ENCODE data around the gene TRAF7.
"Not testable (repeated sequence)": the region's sequence is repeated elsewhere in the genome, so short reads cannot be mapped to it uniquely, and the experiment has no call there.

Gene TRAF7

GRCh38 chr16:2122934-2123683, 32.5 kb upstream of the TRAF7 start:
- not testable (repeated sequence) for DNase-seq

DNA sequence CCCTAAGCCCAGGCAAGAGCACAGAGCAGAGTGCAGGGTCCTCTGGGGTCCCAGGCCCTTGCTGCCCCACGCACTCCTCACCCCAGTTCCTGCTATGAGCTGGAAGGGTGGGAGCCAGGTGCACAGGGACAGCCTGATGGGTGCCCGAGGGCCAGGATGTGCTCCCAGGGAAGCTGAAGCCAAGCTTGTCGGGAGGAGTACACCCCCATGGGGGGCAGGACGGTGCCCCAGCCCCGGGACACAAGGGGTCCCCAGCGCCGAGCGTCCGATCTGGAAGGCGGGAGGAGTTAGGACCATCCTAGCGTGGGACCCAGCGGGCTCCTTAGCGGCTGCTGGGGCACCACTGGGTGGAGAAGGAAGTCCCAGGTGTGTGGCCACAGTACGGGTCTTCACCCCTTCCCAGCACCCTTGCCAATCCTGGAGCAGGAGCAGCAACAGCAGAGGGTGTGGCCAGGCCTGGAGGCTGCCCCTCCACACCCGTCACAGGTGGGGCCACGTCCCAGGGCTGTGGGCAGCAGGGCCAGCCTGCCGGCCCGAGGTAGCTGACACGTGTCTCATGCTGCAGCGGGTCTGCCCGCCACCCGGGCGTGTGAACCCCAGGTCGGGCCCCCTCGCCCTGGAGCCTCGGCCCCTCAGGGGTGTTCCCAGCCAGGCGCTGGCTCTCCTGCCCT, 31.7 kb upstream of the TRAF7 start:
- DNase-seq, result not testable (repeated sequence)

- not testable (repeated sequence) for DNase-seq
Measured at GRCh38 chr16:2124377-2124693, 31.2 kb upstream of the TRAF7 start.

DNA sequence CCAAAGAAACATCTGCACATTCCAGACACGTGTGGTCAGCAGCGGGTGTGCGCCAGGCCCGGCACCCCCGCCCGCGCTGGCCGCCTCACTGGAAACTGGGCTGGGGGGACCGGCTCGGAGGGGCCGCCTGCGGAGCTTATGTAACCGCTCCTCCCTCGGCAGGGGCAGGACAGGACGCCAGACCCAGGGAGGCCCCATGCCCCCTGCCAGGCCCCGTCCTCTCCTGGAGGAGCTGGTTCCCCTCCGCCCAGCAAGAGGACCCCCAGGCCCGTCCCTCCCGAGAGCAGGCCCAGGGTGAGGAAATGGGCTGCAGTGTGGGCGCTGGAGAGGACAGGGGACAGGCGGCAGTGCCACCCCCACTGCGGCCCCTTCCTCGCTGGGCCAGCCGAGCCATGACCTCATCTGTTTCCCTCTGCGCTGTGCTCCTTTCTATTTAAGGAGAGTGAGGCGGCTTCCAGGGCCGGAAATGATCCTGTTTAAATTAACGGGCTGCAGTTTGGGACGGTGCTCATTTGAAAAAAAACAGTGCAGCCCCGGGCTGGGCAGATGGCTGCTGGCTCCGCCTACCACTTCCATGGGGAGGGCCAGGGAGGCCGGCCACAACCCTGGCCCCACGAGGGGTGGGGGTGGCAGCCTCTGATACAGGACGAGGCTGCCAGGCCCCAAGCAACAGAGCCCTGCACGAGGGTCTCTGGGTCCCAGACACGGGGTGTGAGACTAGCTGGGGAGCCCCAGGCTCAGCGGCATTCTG, 30.7 kb upstream of the TRAF7 start:
- not testable (repeated sequence) for DNase-seq

DNA sequence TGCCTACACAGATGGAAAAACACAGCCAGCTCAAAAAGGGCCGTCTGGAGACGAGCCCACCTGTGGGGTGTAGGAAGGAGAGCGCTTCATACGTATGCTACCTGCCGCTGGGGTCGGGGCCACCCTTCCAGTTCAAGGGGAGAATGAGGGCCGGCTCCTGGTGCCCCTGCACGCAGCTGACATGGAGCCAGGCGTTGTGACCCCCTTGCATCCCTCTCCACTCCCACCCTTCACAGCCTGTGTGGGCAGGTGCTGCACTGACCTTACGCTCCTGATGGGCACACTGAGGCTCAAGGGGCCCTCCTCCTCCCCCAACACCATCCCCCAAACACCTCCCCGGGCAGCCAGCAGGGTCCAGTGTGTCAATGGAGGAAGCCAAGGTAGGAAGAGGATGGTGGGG, 30.0 kb upstream of the TRAF7 start:
- not testable (repeated sequence) for DNase-seq

- not testable (repeated sequence) for DNase-seq
Measured at GRCh38 chr16:2126161-2126743, 29.3 kb upstream of the TRAF7 start.

GRCh38 chr16:2126928-2127556, 28.5 kb upstream of the TRAF7 start:
- DNase-seq, result not testable (repeated sequence)

DNA sequence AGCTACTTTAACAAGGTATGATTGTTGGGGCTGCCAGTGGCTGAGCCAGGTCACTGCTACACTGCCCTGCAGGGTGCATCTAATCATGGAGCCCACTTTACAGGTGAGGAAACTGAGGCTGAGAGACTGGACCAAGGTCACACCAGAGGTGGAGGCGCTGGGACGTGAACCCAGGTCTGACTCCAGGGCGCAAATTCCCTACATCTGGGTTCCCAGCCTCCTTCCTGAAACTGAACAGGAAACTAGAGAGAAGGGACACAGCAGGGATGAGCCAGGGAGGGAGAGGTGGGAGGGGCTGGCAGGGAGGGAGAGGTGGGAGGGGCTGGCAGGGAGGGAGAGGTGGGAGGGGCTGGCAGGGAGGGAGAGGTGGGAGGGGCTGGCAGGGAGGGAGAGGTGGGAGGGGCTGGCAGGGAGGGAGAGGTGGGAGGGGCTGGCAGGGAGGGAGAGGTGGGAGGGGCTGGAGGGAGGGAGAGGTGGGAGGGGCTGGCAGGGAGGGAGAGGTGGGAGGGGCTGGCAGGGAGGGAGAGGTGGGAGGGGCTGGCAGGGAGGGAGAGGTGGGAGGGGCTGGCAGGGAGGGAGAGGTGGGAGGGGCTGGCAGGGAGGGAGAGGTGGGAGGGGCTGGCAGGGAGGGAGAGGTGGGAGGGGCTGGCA, 27.8 kb upstream of the TRAF7 start:
- DNase-seq, result peak; percentile 59

DNA sequence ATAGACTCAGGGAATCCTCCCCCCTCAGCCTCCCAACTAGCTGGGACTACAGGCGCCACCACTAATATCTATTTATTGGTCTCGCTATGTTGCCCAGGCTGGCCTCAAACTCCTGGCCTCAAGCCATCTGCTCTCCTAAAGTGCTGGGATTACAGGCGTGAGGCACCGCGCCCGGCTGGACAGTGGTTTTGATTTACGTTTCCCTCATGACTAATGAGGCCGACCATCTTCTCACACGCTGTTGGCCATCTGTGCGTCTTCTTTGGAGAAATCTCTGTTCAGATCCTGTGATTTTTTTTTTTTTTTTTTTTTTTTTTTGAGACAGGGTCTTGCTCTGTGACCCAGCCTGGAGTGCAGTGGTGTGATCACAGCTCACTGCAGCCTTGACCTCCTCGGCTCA, 26.3 kb upstream of the TRAF7 start:
- DNase-seq, result not testable (repeated sequence)

DNA sequence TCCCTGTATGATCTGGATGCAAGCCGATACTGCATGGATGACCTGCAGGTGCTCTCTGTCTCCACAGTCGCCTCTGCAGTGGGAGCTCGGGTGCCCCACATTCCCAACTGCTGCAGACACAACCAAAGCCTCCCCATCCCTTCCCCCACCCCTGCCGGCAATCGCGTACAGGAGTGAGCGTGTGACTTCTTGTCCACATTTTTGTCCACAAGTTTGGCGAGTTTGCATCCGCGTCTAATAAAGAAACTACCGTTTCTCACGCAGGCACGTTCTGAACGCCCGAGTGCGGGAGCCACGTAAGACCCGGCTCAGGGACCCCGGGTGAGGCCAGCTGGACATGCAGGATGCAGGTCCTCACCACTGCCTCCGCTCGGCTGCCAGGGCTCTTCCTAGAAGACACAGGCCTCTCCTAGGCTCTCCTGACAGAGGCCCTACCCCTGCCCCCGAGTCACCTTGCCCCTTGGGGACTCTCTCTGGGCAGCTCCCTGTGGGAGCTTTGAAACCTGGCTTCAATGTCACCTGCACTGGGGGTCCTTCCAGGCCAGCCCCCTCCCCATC, 25.6 kb upstream of the TRAF7 start:
- not testable (repeated sequence) for DNase-seq

- DNase-seq, result not testable (repeated sequence)
Measured at GRCh38 chr16:2133797-2134196, 21.8 kb upstream of the TRAF7 start.

DNA sequence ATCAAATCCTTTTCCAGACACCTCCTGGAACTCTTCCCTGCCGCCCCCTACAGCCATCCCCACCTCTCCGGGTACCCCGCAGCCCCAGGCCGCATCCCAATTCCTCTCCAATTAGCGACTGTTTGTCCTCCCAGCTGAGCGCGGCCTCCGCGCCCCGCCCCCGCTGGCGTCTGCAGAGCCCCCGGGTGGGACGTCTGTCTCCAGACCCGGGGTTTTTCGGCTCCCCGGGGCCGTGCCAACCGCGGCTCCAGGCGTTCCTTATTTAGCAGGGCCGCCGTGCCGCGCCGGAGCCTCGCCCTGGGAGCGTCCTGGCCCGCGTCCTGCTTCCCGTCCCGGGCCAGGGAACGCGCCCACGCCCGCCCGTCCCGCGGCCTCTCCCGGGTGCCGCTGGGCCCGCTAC, 20.5 kb upstream of the TRAF7 start:
- not testable (repeated sequence) for DNase-seq

GRCh38 chr16:2135770-2136490, 19.7 kb upstream of the TRAF7 start, which contains the start of gene PKD1:
PKD1 (minus strand) TSS chr16:2135898; CDS start chr16:2135689, 209 bp downstream.
- peak; percentile 99 for DNase-seq

DNA sequence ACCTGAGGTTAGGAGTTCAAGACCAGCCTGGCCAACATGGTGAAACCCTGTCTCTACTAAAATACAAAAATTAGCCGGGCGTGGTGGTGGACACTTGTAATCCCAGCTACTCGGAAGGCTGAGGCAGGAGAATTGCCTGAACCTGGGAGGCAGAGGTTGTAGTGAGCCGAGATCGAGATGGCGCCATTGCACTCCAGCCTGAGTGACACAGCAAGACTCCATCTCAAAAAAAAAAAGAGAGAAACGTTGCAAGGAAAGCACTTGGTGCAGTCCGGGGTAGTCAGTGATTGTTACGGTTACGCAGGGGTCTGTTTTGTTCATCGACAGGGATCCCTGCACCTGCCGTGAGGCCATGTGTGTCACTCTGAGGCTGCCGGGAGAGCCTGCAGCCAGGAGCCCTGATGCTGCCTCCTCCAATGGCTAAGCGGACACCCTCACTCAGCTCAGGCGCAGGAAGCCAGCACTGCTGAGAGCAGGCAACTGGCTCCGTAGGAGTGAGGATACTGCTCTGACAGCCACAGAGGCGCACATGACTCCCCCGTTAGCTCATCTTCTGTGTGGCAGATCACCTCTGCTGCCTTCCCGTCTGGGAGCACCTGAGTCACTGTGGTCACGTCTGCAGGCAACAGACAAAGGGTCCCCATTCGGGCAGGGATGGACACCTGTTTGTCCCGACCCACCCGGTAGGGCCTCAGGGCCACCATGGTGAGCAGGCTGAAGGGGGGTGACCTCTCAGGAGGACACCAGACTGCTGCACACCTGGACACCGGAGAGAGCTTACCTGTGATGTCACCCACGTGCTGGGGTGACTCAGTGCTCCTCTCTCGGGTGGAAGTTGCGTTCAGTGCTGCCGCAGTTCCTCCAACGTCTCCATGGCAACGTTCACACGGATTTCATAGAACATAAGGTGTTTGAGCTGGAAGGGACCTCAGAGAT, 12.4 kb upstream of the TRAF7 start:
- DNase-seq, result no peak

DNA sequence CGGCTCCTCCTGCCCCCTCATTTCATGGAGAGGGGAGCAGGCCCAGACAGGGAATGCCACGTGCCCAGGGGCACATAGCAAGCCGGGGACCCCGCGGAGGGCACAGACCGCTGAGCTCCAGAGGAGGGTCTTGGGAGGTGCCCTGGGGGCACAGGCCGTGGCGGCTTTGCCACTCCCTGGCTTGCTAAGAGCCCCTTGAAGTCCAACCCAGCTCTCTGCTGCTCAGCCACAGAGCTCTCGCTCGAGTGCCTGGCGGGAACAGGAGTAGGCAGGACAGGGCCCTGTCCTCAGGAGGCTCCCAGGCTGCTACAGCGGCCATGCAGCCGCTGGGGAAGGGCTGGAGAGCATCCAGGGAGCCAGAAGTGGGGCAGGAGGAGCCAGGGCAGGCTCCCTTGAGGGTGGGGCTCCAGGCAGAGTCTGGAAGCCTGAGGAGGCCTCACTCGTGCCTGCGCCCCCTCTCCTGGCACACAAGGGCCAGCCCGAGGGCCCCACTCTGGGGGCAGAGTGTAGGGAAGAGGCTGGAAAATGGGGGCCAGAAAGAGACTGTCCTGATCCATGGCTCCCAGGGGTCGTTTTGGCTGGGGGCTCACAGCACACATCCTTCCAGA, 11.6 kb upstream of the TRAF7 start:
- no peak for DNase-seq

DNA sequence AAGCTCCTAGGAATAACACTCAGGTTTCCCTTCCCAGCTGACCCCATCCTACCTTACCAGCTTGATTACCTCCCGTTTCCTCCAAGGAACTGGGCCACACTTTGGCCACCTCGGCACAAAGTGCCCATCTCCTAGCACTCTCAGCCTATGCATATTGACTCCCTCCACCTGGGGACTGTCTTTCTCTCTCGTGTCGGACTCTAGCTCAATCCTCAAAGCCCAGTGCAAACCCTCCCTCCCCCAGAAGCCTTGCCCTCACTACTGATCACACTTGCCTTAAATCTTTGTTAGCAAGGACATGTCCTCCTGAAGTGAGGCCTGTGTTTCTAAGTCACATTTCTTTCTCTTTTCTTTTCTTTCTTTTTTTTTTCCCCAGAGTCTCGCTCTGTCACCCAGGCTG, 9.7 kb upstream of the TRAF7 start:
- no peak for DNase-seq

GRCh38 chr16:2147378-2147777, 8.2 kb upstream of the TRAF7 start:
- no peak for DNase-seq

DNA sequence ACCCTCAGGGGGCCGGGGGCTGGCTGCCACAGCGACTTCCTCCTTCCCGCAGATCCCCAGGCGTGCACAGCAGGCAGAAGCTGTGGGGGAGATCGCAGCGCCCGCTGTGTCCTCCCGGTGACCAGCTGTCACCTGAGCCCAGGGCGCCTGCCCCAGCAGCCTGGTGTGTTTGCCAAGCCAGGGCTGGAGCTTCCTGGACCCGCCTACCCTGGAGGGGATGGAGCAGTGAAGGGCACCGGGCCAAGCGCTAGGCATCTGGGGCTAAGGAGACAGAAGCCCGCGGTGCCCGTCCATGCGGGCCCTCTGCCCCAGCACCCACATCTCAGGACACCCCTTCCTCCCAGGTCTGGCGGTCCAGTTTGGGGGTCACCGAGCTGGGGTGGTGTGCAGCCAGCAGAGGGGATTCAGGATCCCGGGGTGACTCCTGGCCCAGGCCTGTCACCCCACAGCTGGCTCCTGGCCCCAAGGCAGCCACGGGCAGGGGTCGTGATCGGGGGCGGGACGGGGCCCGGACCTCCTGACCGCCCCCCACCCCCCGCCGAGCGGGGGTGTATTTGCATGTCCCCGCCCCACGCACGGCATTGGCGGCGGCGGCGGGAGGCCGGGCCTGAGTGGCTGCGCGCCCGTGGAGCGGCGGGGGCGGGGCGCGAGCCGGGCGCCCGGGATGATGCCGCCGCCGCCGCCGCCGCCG, 7.5 kb upstream of the TRAF7 start, which contains the start of gene RAB26:
RAB26 (plus strand) TSS at position 645 of the 691 bp plus-strand sequence. CDS start 159 bp downstream, outside the sequence.
- peak; percentile 57 for DNase-seq

Data from activated CD4-positive, alpha-beta T cell treated with anti-CD3 and anti-CD28 coated beads, Interleukin-10, Interleukin-2, amounts not matched to agents 100 ng/mL and 50 ng/mL, durations not matched to agents 16 hours and 8 hours (primary cell).